GM12891 (cell line): ENCODE data around the gene TOR3A.

Experiments
- PAX5 ChIP-seq: IDR thresholded peaks from 2 replicates; pipeline ENCODE4 v1.6.1; 2011; ENCODE audit warnings: low read length, moderate library complexity, mild to moderate bottlenecking; ENCODE audit not compliant: insufficient read depth, severe bottlenecking
- POLR2A ChIP-seq: IDR thresholded peaks from 2 replicates; pipeline ENCODE4 v1.6.1; 2011; ENCODE audit warnings: low read depth, low read length, control low read depth
- POLR2AphosphoS5 ChIP-seq: IDR thresholded peaks from 2 replicates; pipeline ENCODE4 v1.6.1; 2011; ENCODE audit warnings: low read depth, low read length, control low read depth
- SPI1 ChIP-seq: IDR thresholded peaks from 2 replicates; pipeline ENCODE4 v1.6.1; 2011; ENCODE audit warnings: low read depth, low read length, control low read depth
- TAF1 ChIP-seq: IDR thresholded peaks from 2 replicates; pipeline ENCODE4 v1.6.1; 2011; ENCODE audit warnings: low read depth, low read length, control low read depth

GRCh38 chr1:179055937-179056336, 25.9 kb upstream of the TOR3A start:
- TF ChIP-seq POLR2A, result no peak
- no peak for TF ChIP-seq POLR2AphosphoS5
- TF ChIP-seq TAF1, result no peak
- TF ChIP-seq SPI1, result no peak
- TF ChIP-seq PAX5, result no peak
